Tibial nerve (tissue), 3 donors: Measurements from ENCODE around the gene RENBP.

Experiments
- POLR2A ChIP-seq, 2 donors: fragments of 450-650 bp; IDR thresholded peaks; one replicate each; pipeline ENCODE4 v1.6.1; 2017; ENCODE audit warnings: antibody characterized with exemption in 2 of 2, mild to moderate bottlenecking in 2 of 2, moderate library complexity in 2 of 2
- TF ChIP-seq, protein P1 (sequence below), 5 experiments: fragments of 200-600 bp in 3 of 5; fragments of 450-650 bp in 2 of 5; sonication (generic) in 3 of 5; IDR thresholded peaks; one replicate each; pipeline ENCODE4 v1.5.1; 2016 to 2019; ENCODE audit warnings: antibody characterized with exemption in 5 of 5, mild to moderate bottlenecking in 3 of 5, moderate library complexity in 2 of 5

DNA sequence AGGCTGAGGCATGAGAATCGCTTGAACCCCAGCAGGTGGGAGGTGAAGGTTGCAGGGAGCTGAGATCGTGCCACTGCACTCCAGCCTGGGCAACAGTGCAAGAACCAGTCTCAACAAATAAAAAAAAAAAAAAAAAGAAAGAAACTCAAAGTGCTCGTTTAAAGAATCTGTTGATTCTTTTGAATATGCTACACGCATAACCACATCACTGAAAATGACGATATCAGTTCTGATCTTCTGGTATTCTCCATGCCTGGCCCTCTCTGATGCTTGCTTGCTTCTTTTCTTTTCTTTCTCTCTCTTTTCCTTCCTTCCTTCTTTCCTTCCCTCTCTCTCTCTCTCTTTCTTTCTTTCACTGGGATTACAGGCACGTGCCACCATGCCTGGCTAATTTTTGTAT lies 32.6 kb downstream of the RENBP start:
- TF ChIP-seq POLR2A (IDR thresholded peaks at IDR 0.05), result no peak
- TF ChIP-seq, protein P1, sequence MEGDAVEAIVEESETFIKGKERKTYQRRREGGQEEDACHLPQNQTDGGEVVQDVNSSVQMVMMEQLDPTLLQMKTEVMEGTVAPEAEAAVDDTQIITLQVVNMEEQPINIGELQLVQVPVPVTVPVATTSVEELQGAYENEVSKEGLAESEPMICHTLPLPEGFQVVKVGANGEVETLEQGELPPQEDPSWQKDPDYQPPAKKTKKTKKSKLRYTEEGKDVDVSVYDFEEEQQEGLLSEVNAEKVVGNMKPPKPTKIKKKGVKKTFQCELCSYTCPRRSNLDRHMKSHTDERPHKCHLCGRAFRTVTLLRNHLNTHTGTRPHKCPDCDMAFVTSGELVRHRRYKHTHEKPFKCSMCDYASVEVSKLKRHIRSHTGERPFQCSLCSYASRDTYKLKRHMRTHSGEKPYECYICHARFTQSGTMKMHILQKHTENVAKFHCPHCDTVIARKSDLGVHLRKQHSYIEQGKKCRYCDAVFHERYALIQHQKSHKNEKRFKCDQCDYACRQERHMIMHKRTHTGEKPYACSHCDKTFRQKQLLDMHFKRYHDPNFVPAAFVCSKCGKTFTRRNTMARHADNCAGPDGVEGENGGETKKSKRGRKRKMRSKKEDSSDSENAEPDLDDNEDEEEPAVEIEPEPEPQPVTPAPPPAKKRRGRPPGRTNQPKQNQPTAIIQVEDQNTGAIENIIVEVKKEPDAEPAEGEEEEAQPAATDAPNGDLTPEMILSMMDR (IDR thresholded peaks at IDR 0.05), result no peak
